Mesothelial cell of epicardium (in vitro differentiated cells): ENCODE measurements around the gene ATP8B3. TPM values are rescaled to one million over a fixed set of nuclear protein-coding genes. Genes with fewer than 3 reads are reported as not detected.

Experiments
- DNase-seq, 2 experiments: peaks; one replicate each; pipeline ENCODE4 v3.0.0; 2021; ENCODE audit warnings: low spot score in 2 of 2; ENCODE audit not compliant: unreplicated experiment in 2 of 2
- H3K27ac Mint-ChIP-seq: 2 replicates; pipeline ENCODE4 v1.8.0; 2021; ENCODE audit warnings: mixed read lengths
- H3K27me3 Mint-ChIP-seq: 2 replicates; pipeline ENCODE4 v1.8.0; 2021; ENCODE audit warnings: low read depth, mixed read lengths
- H3K36me3 Mint-ChIP-seq: 2 replicates; pipeline ENCODE4 v1.8.0; 2021; ENCODE audit warnings: mixed read lengths
- H3K4me1 Mint-ChIP-seq: 2 replicates; pipeline ENCODE4 v1.8.0; 2021; ENCODE audit warnings: mixed read lengths
- H3K4me3 Mint-ChIP-seq: 2 replicates; pipeline ENCODE4 v1.8.0; 2021; ENCODE audit warnings: mild to moderate bottlenecking, moderate library complexity, mixed read lengths
- H3K9me3 Mint-ChIP-seq: 2 replicates; pipeline ENCODE4 v1.8.0; 2021; ENCODE audit warnings: mixed read lengths
- CTCF ChIP-seq: fragments of 200-600 bp; sonication (generic); IDR thresholded peaks from one replicate; pipeline ENCODE4 v1.5.0; 2021; ENCODE audit warnings: antibody characterized with exemption; ENCODE audit not compliant: unreplicated experiment
- total RNA-seq: library from RNA; stranded (reverse); gene quantifications from 3 replicates; pipeline ENCODE4 v1.2.1, GENCODE V29; 2021

The ATP8B3 gene
- total RNA-seq, 1 donor from 2014 or later, result 2.2 TPM

- no peak for DNase-seq
- peak overlapping the region; percentile 48 for H3K4me3 Mint-ChIP-seq
- no peaks in the 10 kb centered on the region for H3K9me3 Mint-ChIP-seq
- H3K36me3 Mint-ChIP-seq, result no peaks in the 10 kb centered on the region
- H3K27me3 Mint-ChIP-seq, result no peaks in the 10 kb centered on the region
- H3K4me1 Mint-ChIP-seq, result peaks cover 36% of the 10 kb centered on the region
- no peak overlapping the region for H3K27ac Mint-ChIP-seq
- no peak for TF ChIP-seq CTCF
Measured at GRCh38 chr19:1855828-1856255, 43.8 kb upstream of the ATP8B3 start.

GRCh38 chr19:1855040-1855827, 43.2 kb upstream of the ATP8B3 start:
- Mint-ChIP-seq H3K4me3 (peak overlapping the region; percentile 24), H3K27me3 (no peaks in the 10 kb centered on the region), H3K4me1 (peaks cover 34% of the 10 kb centered on the region), H3K27ac (peak overlapping the region; percentile 73), H3K36me3 (no peaks in the 10 kb centered on the region), H3K9me3 (no peaks in the 10 kb centered on the region)
- no peak for TF ChIP-seq CTCF
- DNase-seq, result no peak

GRCh38 chr19:1854542-1855039, 42.5 kb upstream of the ATP8B3 start:
- Mint-ChIP-seq H3K27me3 (no peaks in the 10 kb centered on the region), H3K4me3 (no peak overlapping the region), H3K36me3 (no peaks in the 10 kb centered on the region), H3K9me3 (no peaks in the 10 kb centered on the region), H3K27ac (no peak overlapping the region), H3K4me1 (peaks cover 34% of the 10 kb centered on the region)
- no peak for TF ChIP-seq CTCF
- DNase-seq, result no peak

- TF ChIP-seq CTCF, result no peak
- Mint-ChIP-seq H3K36me3 (no peaks in the 10 kb centered on the region), H3K27me3 (no peaks in the 10 kb centered on the region), H3K4me3 (no peak overlapping the region), H3K9me3 (no peaks in the 10 kb centered on the region), H3K4me1 (peaks cover 30% of the 10 kb centered on the region), H3K27ac (no peak overlapping the region)
- DNase-seq, result no peak
Measured at GRCh38 chr19:1854039-1854541, 42.0 kb upstream of the ATP8B3 start.

GRCh38 chr19:1853295-1854038, 41.4 kb upstream of the ATP8B3 start:
- peak; percentile 80 for TF ChIP-seq CTCF

More at GRCh38 chr19:1853295-1854038, 41.4 kb upstream of the ATP8B3 start:
- peak overlapping the region; percentile 64 for H3K27ac Mint-ChIP-seq
- no peaks in the 10 kb centered on the region for H3K36me3 Mint-ChIP-seq
- H3K4me3 Mint-ChIP-seq, result peak overlapping the region; percentile 46
- no peaks in the 10 kb centered on the region for H3K9me3 Mint-ChIP-seq
- peaks cover 26% of the 10 kb centered on the region for H3K4me1 Mint-ChIP-seq
- H3K27me3 Mint-ChIP-seq, result no peaks in the 10 kb centered on the region
- peak in 1 of 2 experiments; percentile 77 for DNase-seq
